Body of pancreas (tissue), 4 donors: ENCODE data around the gene BBIP1. TPM values are rescaled to one million over a fixed set of nuclear protein-coding genes. Genes with fewer than 3 reads are reported as not detected.

Experiments
- ATAC-seq: fragments of 150-250 bp; one replicate; pipeline ENCODE4 v1.9.1; 2016
- DNase-seq, 4 donors: peaks; one replicate each; pipeline ENCODE4 v3.0.0-alpha.2; 2019
- H3K27ac ChIP-seq, 4 donors: fragments of 200-600 bp; sonication (generic); 1 replicate in 3 of 4; 2 replicates in 1 of 4; pipeline versions ENCODE4 v1.5.1 to v1.6.1; 2016 to 2019; ENCODE audit warnings: mild to moderate bottlenecking in 1 of 4, mixed read lengths in 1 of 4, moderate library complexity in 1 of 4
- H3K27me3 ChIP-seq, 2 donors: fragments of 200-600 bp; sonication (generic); one replicate each; pipeline ENCODE4 v1.6.0; 2016; ENCODE audit warnings: mild to moderate bottlenecking in 1 of 2
- H3K36me3 ChIP-seq, 2 donors: fragments of 200-600 bp; sonication (generic); replicated peaks in 1 of 2; 2 replicates each; pipeline ENCODE4 v1.5.1; 2016; ENCODE audit warnings: low read depth in 2 of 2; ENCODE audit not compliant: insufficient read depth in 1 of 2
- H3K4me1 ChIP-seq: fragments of 200-600 bp; sonication (generic); one replicate; pipeline ENCODE4 v1.6.0; 2016
- H3K4me3 ChIP-seq, 2 donors: fragments of 200-600 bp; sonication (generic); 1 replicate in 1 of 2; 2 replicates in 1 of 2; pipeline ENCODE4 v1.5.1; 2016 to 2019
- H3K9me3 ChIP-seq, 3 donors: fragments of 200-600 bp; sonication (generic); 1 replicate in 2 of 3; 2 replicates in 1 of 3; pipeline ENCODE4 v1.5.1; 2016
- CTCF ChIP-seq, 7 experiments: fragments of 450-650 bp in 4 of 7; fragments of 200-600 bp in 3 of 7; sonication (generic) in 3 of 7; IDR thresholded peaks; one replicate each; pipeline ENCODE4 v1.5.1; 2016 to 2019; ENCODE audit warnings: antibody characterized with exemption in 7 of 7
- POLR2A ChIP-seq, 3 donors: fragments of 450-650 bp; IDR thresholded peaks; one replicate each; pipeline ENCODE4 v1.6.1; 2016; ENCODE audit warnings: antibody characterized with exemption in 3 of 3, mild to moderate bottlenecking in 2 of 3
- WGBS, 2 donors: methylation state at CpG; one replicate each; pipeline ENCODE4 v1.1.5; 2017; 5-methylcytosine and 5-hydroxymethylcytosine counted together
- intact Hi-C: fragments of 100-400 bp; cut with DNase I; formaldehyde crosslinking; loops from one replicate; pipeline ENCODE4 v1.15.1; 2023
- total RNA-seq, 2 donors: library from RNA; depleted of rRNA; stranded (reverse); fragments of >200 nt; gene quantifications; one replicate each; pipeline ENCODE4 v1.1.0, GENCODE V29; 2016

BBIP1 gene
- total RNA-seq, 2 donors from 2014 or later = 2.0 to 22.3 TPM

DNA sequence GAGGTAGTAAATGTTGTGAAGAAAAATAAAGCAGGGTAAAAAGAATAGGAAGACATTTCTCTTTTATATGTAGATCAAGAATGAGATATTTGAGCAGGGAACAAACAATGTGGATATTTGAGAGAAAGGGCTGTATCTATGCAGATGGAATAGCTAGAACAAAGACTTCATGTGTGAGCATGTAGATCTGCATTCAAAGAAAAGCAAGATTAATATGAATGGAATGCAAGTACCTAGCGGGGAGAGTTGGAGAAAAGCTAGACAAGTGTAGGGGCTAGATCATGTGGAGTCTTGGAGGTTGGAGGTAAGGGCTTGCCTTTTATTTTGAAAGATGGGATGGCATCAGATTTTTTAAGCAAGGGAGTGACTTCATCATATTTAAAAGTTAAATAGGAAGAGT, 27.5 kb upstream of the BBIP1 start:
- Histone ChIP-seq H3K36me3 (no peaks in the 10 kb centered on the region), H3K27me3 (no peaks in the 10 kb centered on the region), H3K27ac (no peak overlapping the region), H3K4me3 (no peak overlapping the region), H3K9me3 (no peaks in the 10 kb centered on the region), H3K4me1 (peaks cover 8% of the 10 kb centered on the region)
- intact Hi-C loops = no loop called here
- no peak for TF ChIP-seq POLR2A (IDR thresholded peaks at IDR 0.05)
- no peak for TF ChIP-seq CTCF (IDR thresholded peaks at IDR 0.05)
- ATAC-seq = no peak
- WGBS, 2 donors = 84 to 94% methylated on average over 1 of the region's 1 CpG
- DNase-seq = no peak

DNA sequence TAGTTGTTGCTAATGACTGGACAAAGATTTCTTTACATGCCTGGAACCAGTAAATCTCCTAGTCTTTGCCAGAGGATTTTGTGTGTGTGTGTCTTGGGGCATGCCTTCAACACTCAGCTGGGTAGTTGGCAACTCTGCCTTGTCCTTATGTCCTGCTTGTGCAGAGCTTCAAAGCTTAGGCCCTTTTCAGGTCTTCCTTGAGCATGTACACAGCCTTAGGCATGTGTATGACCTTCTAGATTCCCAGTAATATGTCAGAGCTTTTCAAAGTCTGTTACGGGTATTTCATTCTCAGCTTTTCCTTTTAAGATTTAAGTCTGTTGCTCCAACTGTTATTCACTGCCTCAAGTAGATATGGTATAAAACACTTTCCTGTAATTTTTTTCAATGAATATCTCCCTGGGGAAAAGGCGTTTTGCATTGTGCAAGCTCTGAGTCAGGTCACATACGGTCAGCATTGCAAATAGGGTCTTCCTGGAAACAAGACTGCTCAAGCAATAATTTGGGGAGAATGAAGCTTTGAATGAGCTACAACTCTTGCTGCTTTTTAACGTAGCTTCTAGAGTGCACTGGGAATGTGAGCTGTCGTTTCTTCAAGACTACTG, 25.9 kb upstream of the BBIP1 start:
- H3K27me3 ChIP-seq = no peaks in the 10 kb centered on the region
- H3K36me3 ChIP-seq = no peaks in the 10 kb centered on the region
- intact Hi-C loops = no loop called here
- no peak for DNase-seq
- no peaks in the 10 kb centered on the region for H3K9me3 ChIP-seq
- H3K27ac ChIP-seq = no peak overlapping the region
- TF ChIP-seq POLR2A (IDR thresholded peaks at IDR 0.05) (no peak), CTCF (IDR thresholded peaks at IDR 0.05) (no peak)
- H3K4me1 ChIP-seq = peaks cover 8% of the 10 kb centered on the region
- 76 to 80% methylated on average over 5 of the region's 5 CpGs for WGBS, 2 donors
- ATAC-seq = no peak
- no peak overlapping the region for H3K4me3 ChIP-seq

DNA sequence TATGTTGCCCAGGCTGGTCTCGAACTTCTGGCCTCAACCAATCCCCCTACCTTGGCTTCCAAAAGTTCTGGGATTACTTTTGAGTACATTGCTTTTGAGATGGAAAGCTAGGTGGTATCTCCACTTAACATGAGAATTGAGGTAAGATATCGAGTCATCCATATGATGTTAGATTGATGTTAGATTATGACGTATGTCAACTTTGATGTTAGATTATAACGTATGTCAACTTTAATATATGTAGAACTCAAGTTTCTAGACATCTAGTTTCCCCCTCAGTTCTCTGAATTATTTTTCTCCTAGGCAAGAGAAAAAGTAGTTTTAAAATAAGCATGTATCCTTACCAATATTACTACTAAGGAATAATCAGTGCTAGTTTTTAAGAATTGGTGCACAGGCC, 20.4 kb upstream of the BBIP1 start:
- H3K27ac ChIP-seq = no peak overlapping the region
- H3K27me3 ChIP-seq = no peaks in the 10 kb centered on the region
- no peak for DNase-seq
- no peaks in the 10 kb centered on the region for H3K4me1 ChIP-seq
- no peak overlapping the region for H3K4me3 ChIP-seq
- no peaks in the 10 kb centered on the region for H3K36me3 ChIP-seq
- 89 to 96% methylated on average over 4 of the region's 4 CpGs for WGBS, 2 donors
- no peaks in the 10 kb centered on the region for H3K9me3 ChIP-seq
- intact Hi-C loops = no loop called here
- ATAC-seq = no peak
- TF ChIP-seq POLR2A (IDR thresholded peaks at IDR 0.05) = no peak
- no peak for TF ChIP-seq CTCF (IDR thresholded peaks at IDR 0.05)

DNA sequence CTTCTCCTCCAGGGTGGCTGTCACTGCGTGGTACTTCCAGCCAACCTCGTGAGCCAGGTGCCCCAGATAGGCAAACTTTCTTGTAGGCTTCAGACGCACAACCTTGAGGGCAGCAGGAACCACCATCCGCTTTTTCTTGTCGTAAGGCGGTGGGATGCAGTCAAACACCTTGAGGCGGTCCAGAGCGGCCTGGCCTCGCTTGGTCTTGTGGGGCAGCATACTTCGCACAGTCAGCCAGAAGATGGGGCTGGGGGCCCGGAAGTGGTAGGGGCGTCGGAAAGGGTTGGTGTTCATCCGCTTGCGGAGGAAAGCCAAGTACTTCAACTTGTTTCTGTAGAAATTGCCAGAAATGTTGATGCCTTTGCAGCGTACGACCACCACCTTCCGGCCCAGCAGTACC, 17.8 kb upstream of the BBIP1 start:
- Histone ChIP-seq H3K27ac (no peak overlapping the region), H3K4me3 (no peak overlapping the region), H3K4me1 (peaks cover 9% of the 10 kb centered on the region), H3K36me3 (no peaks in the 10 kb centered on the region), H3K9me3 (no peaks in the 10 kb centered on the region), H3K27me3 (no peaks in the 10 kb centered on the region)
- TF ChIP-seq POLR2A (IDR thresholded peaks at IDR 0.05) (no peak), CTCF (IDR thresholded peaks at IDR 0.05) (no peak)
- ATAC-seq (no peak), DNase-seq (no peak)
- WGBS, 2 donors = 98 to 99% methylated on average over 18 of the region's 18 CpGs
- intact Hi-C loops = no loop called here

DNA sequence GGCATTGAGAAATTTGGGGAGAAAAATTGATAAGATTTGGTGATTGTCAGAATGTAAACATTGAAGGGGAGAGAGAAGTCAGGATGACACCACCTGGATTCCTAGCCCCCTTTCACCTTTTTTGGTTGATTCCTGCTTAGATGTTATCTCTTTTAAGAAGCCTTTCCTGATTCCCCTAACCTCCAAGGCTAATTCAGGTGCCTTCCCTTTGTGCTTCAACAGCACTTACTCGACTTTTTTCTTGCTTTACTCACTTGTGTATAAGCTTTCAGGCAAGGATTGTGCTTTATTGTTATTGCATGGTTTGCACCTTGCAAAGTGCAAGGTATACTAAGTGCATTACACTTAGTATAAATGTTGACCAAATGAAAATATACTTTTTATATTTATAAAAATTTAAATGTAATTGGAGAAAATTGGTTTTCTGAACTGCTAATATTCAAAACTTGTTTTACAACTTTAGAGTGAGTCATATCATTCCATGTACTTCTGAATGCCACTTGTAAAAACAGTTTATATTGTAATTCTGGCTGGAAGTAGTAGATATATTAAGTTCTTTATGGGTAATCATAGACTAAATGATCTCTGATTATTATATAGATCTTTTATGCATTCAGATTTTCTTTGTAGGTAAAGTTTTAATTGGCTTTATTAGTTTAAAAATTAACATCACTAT, 13.7 kb upstream of the BBIP1 start:
- intact Hi-C loops = no loop called here
- no peak for ATAC-seq
- peak overlapping the region in 1 of 4 donors; percentile 44 for H3K27ac ChIP-seq

More for the DNA sequence above, 13.7 kb upstream of the BBIP1 start:
- no peak for DNase-seq
- Histone ChIP-seq H3K36me3 (no peaks in the 10 kb centered on the region), H3K4me1 (peaks cover 34% of the 10 kb centered on the region), H3K9me3 (no peaks in the 10 kb centered on the region), H3K27me3 (no peaks in the 10 kb centered on the region), H3K4me3 (no peak overlapping the region)
- TF ChIP-seq POLR2A (IDR thresholded peaks at IDR 0.05) = no peak
- no peak for TF ChIP-seq CTCF (IDR thresholded peaks at IDR 0.05)
- WGBS, 2 donors = 32 to 48% methylated on average over 1 of the region's 1 CpG
